GM12874 (cell line): ENCODE results near the gene TBC1D21.

Source experiments
- TF ChIP-seq, protein P1 (sequence below): IDR thresholded peaks from 2 replicates; pipeline ENCODE4 v1.5.1; 2011; ENCODE audit warnings: low read depth, mild to moderate bottlenecking, control low read depth, low read length, moderate library complexity; ENCODE audit not compliant: insufficient read depth

The TBC1D21 gene

DNA sequence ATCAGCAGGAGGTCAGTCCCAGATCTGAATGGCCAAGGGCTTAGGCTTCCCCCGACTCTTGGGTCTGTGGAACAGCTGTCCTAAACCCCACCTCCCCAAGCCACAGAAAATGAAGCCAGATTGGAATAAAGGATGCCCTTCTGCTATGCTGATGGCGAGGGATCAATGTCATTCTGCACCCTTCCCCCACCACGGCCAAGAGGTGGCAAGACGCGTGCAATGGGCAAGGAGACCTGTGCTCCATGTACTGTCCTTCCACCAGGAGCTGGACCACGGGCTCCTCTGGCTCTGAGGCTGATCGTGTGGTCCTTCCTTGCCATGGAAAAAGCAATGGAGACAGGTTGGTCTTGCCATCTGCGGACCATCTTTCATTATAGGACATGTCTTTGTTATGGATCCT, 32.6 kb upstream of the TBC1D21 start:
- TF ChIP-seq, protein P1, sequence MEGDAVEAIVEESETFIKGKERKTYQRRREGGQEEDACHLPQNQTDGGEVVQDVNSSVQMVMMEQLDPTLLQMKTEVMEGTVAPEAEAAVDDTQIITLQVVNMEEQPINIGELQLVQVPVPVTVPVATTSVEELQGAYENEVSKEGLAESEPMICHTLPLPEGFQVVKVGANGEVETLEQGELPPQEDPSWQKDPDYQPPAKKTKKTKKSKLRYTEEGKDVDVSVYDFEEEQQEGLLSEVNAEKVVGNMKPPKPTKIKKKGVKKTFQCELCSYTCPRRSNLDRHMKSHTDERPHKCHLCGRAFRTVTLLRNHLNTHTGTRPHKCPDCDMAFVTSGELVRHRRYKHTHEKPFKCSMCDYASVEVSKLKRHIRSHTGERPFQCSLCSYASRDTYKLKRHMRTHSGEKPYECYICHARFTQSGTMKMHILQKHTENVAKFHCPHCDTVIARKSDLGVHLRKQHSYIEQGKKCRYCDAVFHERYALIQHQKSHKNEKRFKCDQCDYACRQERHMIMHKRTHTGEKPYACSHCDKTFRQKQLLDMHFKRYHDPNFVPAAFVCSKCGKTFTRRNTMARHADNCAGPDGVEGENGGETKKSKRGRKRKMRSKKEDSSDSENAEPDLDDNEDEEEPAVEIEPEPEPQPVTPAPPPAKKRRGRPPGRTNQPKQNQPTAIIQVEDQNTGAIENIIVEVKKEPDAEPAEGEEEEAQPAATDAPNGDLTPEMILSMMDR = no peak

DNA sequence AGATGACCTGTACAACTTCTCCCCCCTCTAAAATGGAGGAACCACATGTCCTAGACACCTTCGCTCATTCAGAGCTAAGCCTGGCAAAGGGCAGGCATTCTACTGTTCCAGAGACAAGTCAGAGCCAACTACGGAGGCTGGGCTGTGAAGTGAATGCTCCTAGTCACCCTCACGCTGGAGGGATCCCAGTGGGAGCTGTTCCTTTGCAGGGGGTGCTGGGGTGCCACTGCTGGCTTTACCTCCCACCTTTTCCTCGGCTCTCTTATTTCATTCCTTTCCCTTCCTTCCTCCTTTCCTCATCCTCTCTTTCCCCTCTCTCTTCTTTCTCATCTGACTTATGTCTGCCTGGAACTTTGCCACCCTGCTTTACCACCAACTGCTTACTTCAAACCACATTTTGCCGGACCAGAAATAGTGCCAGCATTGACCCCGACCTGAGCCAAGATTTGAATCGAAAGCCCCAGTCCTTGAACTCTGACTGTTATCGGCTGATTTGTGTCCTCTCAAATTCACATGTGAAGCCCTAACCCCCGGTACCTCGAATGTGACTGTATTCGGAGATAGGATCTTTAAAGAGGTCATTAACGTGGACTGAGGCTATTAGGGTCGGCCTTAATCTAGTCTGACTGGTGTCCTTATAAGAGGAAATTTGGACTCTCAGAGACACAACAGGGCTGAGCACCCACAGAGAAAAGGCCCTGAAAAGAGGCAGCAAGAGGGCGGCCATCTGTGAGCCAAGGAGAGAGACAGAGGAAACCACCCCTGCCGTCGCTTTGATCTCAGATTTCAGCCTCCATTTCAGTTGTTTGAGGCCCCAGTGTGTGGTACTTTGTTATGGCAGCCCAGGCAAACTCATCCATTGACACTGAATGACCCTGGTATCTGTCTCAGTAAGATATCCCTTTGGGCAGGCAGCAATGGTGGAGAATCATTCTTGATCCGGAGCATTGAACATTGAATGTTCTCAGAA, 31.3 kb upstream of the TBC1D21 start:
- TF ChIP-seq, protein P1 = no peak

DNA sequence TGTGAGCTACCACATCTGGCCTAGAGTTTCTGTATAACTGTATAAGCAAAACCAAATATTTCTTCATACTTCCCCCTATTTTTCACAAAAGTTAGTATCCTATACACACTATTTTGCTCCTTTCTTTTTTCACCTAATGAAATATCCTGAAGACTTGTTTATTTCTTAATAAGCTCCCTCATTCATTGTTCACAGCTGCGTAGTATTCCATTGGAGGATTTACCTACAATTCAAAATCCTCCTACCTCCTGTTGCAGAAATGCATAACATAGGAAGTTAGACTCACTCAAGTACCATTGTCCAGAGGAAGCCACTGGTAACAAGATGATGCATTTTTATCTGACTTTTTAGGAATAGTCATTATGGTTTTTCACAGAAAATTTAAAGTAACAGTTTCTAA, 29.6 kb upstream of the TBC1D21 start:
- TF ChIP-seq, protein P1 = no peak

DNA sequence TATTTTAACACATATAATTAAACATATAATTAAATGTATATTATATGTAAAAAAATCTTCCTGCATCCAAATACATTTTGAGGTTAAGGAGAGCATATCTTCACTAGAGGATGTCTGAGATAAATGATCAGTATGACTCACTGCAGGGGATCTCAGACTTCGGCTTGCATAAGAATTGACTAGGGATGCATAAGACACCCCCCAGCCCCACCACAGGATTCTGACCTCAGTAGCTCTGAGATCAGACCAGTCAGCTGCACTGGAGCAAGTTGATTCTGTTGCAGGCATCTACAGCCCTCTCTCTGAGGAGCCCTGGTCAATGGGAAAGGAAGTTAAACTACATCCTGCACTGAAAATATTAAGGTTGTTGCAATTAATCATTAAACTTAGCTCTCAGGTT, 29.0 kb upstream of the TBC1D21 start:
- TF ChIP-seq, protein P1 = no peak

DNA sequence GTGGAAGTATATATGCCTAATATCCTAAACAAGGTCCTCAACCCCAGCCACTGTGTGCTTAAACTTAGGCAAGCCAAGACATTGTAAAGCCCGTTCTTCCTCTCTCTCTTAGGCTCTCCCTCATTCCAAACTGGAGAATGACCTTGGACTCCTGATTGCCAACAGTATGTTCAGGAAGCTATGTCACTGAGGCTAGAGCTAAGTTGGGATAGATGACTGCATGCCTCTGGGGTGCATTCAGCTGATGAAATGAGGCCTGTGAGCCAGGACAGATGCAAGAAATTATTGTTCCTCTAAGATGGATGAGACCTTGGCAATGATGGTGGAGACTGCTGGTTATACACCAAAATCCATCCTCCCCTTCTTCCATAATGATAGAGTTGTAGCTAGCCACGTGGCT, 27.9 kb upstream of the TBC1D21 start:
- TF ChIP-seq, protein P1 = no peak

DNA sequence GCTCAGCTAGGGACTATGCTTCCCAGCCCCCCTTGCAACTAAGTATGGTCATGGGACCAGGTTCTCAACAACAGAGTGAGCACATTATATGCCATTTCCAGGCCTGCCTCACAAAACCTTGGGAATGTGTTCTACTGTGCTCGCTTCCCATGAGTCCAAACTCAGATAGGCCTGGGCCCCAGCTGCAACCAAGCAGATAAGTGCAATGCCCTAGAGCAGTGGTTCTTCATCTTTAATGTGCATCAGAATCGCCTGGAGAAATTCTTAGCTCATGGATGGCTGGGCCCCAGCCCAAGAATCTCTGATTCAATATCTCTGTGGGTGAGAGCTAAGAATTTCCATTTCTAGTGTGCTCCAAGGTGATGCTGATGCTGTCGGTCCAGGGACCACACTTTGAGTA, 27.5 kb upstream of the TBC1D21 start:
- TF ChIP-seq, protein P1 = no peak

DNA sequence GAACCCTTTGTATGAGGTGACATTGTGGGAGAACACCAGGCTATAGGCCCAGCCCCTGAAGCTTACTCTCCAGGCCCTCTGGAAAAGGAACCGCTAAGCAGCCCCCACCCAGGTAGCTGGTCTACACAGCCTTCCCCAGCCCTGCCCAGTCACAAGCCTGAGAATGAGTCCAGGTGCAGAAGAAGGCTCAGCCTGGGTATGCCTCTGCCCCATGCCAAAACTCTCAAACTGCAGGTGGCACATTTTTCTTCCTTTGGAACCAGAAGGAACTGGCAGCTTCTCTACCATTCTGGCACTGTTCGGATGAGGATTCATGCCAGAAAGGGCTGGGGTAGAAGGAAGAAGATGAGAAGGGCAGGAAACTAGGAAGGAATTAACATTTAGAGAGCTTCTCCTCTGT, 23.7 kb upstream of the TBC1D21 start:
- TF ChIP-seq, protein P1 = no peak
